H9 (cell line): ENCODE data around the gene CCR7. TPM values are rescaled to one million over a fixed set of nuclear protein-coding genes. Genes with fewer than 3 reads are reported as not detected.

Source experiments
- DNase-seq: peaks from one replicate; pipeline ENCODE4 v3.0.0-alpha.2; 2017
- H2AFZ ChIP-seq: one replicate; pipeline ENCODE4 v1.6.1; 2013; ENCODE audit warnings: mild to moderate bottlenecking, low read length, control low read depth, moderate library complexity
- H2AK5ac ChIP-seq: 2 replicates; pipeline ENCODE4 v1.6.1; 2013; ENCODE audit warnings: low read length, control low read depth, mixed read lengths; ENCODE audit not compliant: insufficient read length
- H2BK120ac ChIP-seq: one replicate; pipeline ENCODE4 v1.6.1; 2013; ENCODE audit warnings: low read depth, mild to moderate bottlenecking, low read length, control low read depth, inconsistent platforms; ENCODE audit not compliant: poor library complexity, severe bottlenecking
- H2BK12ac ChIP-seq: 2 replicates; pipeline ENCODE4 v1.6.1; 2013; ENCODE audit warnings: low read length, control low read depth, mixed read lengths, low read depth; ENCODE audit not compliant: insufficient read length
- H2BK15ac ChIP-seq: 2 replicates; pipeline ENCODE4 v1.6.1; 2013; ENCODE audit warnings: low read depth, low read length, control low read depth
- H2BK20ac ChIP-seq: one replicate; pipeline ENCODE4 v1.6.1; 2013; ENCODE audit warnings: low read depth, mild to moderate bottlenecking, low read length, control low read depth, inconsistent platforms; ENCODE audit not compliant: poor library complexity, severe bottlenecking
- H2BK5ac ChIP-seq: 2 replicates; pipeline ENCODE4 v1.6.1; 2013; ENCODE audit warnings: low read length, control low read depth, mixed read lengths; ENCODE audit not compliant: insufficient read length
- H3K14ac ChIP-seq: 2 replicates; pipeline ENCODE4 v1.6.1; 2013; ENCODE audit warnings: low read length, control low read depth; ENCODE audit not compliant: insufficient read depth
- H3K18ac ChIP-seq: 2 replicates; pipeline ENCODE4 v1.6.1; 2013; ENCODE audit warnings: low read depth, mild to moderate bottlenecking, mixed read lengths, low read length, control low read depth; ENCODE audit not compliant: insufficient read length
- H3K23ac ChIP-seq: 2 replicates; pipeline ENCODE4 v1.6.1; 2013; ENCODE audit warnings: low read length, control low read depth, mixed read lengths, low read depth; ENCODE audit not compliant: insufficient read length
- H3K23me2 ChIP-seq: 2 replicates; pipeline ENCODE4 v1.6.1; 2013; ENCODE audit warnings: low read depth, mild to moderate bottlenecking, mixed read lengths, low read length, control low read depth; ENCODE audit not compliant: insufficient read length, poor library complexity, severe bottlenecking
- H3K27ac ChIP-seq: 2 replicates; pipeline ENCODE4 v1.5.1; 2013; ENCODE audit warnings: low read length, control low read depth, mixed read lengths, low read depth; ENCODE audit not compliant: insufficient read length
- H3K27me3 ChIP-seq: 2 replicates; pipeline ENCODE4 v1.6.1; 2013; ENCODE audit warnings: low read length, control low read depth, inconsistent platforms; ENCODE audit not compliant: insufficient read depth
- H3K4ac ChIP-seq: 2 replicates; pipeline ENCODE4 v1.6.1; 2013; ENCODE audit warnings: low read depth, mild to moderate bottlenecking, control low read depth, inconsistent platforms, low read length, moderate library complexity
- H3K4me1 ChIP-seq: 2 replicates; pipeline ENCODE4 v1.6.1; 2013; ENCODE audit warnings: low read length, control low read depth, inconsistent platforms; ENCODE audit not compliant: insufficient read depth
- H3K4me2 ChIP-seq: 2 replicates; pipeline ENCODE4 v1.6.1; 2013; ENCODE audit warnings: low read length, control low read depth, mixed read lengths; ENCODE audit not compliant: insufficient read length, insufficient read depth
- H3K56ac ChIP-seq: 2 replicates; pipeline ENCODE4 v1.6.1; 2013; ENCODE audit warnings: low read depth, mild to moderate bottlenecking, mixed read lengths, low read length, control low read depth; ENCODE audit not compliant: insufficient read length
- H3K79me1 ChIP-seq: 2 replicates; pipeline ENCODE4 v1.6.1; 2013; ENCODE audit warnings: low read depth, mild to moderate bottlenecking, moderate library complexity, low read length, control low read depth, inconsistent platforms; ENCODE audit not compliant: insufficient read depth, poor library complexity, severe bottlenecking
- H3K79me2 ChIP-seq: 2 replicates; pipeline ENCODE4 v1.6.1; 2013; ENCODE audit warnings: low read length, control low read depth, inconsistent platforms; ENCODE audit not compliant: insufficient read depth
- H3K9ac ChIP-seq: 2 replicates; pipeline ENCODE4 v1.6.1; 2013; ENCODE audit warnings: low read length, control low read depth, mixed read lengths; ENCODE audit not compliant: insufficient read length; ENCODE audit errors: extremely low read depth
- H3K9me3 ChIP-seq: one replicate; pipeline ENCODE4 v1.6.1; 2013; ENCODE audit warnings: low read depth, low read length, inconsistent platforms; ENCODE audit not compliant: control insufficient read depth
- H3T11ph ChIP-seq: one replicate; pipeline ENCODE4 v1.6.1; 2013; ENCODE audit warnings: mild to moderate bottlenecking, low read length, control low read depth, inconsistent platforms
- H4K20me1 ChIP-seq: one replicate; pipeline ENCODE4 v1.6.1; 2013; ENCODE audit not compliant: control insufficient read depth, insufficient read length, insufficient read depth
- H4K5ac ChIP-seq: 2 replicates; pipeline ENCODE4 v1.6.1; 2013; ENCODE audit warnings: low read depth, mild to moderate bottlenecking, mixed read lengths, low read length, control low read depth; ENCODE audit not compliant: insufficient read length
- H4K8ac ChIP-seq: replicated peaks from 2 replicates; pipeline ENCODE4 v1.6.1; 2013; ENCODE audit warnings: low read length, control low read depth, mixed read lengths, low read depth; ENCODE audit not compliant: insufficient read length
- H4K91ac ChIP-seq: 2 replicates; pipeline ENCODE4 v1.6.1; 2013; ENCODE audit warnings: low read depth, mild to moderate bottlenecking, moderate library complexity, mixed read lengths, low read length, control low read depth; ENCODE audit not compliant: insufficient read length
- H3K27ac Mint-ChIP-seq, 3 experiments: 2 replicates in 2 of 3; 3 replicates in 1 of 3; pipeline ENCODE4 v1.8.0; 2020 to 2021; ENCODE audit warnings: mixed read lengths in 3 of 3, mild to moderate bottlenecking in 1 of 3, moderate library complexity in 1 of 3
- H3K27me3 Mint-ChIP-seq: 2 replicates; pipeline ENCODE4 v1.8.0; 2021; ENCODE audit warnings: low read depth, mild to moderate bottlenecking, moderate library complexity, mixed read lengths
- H3K36me3 Mint-ChIP-seq, 3 experiments: 2 replicates in 2 of 3; 3 replicates in 1 of 3; pipeline ENCODE4 v1.8.0; 2020 to 2021; ENCODE audit warnings: low read depth in 3 of 3, mixed read lengths in 3 of 3; ENCODE audit not compliant: insufficient read depth in 1 of 3
- H3K4me1 Mint-ChIP-seq, 2 experiments: 2 replicates each; pipeline ENCODE4 v1.8.0; 2020; ENCODE audit warnings: mixed read lengths in 2 of 2
- H3K4me3 Mint-ChIP-seq, 2 experiments: 2 replicates in 1 of 2; 3 replicates in 1 of 2; pipeline ENCODE4 v1.8.0; 2020 to 2021; ENCODE audit warnings: mild to moderate bottlenecking in 2 of 2, mixed read lengths in 2 of 2, moderate library complexity in 1 of 2
- H3K9me3 Mint-ChIP-seq, 2 experiments: 2 replicates in 1 of 2; 3 replicates in 1 of 2; pipeline ENCODE4 v1.8.0; 2020; ENCODE audit warnings: mild to moderate bottlenecking in 2 of 2, mixed read lengths in 2 of 2, moderate library complexity in 1 of 2
- WGBS: extraction: QIAGEN DNeasy Blood & Tissue Kit; methylation state at CpG from one replicate; pipeline ENCODE4 v1.1.7; 2013; ENCODE audit warnings: missing lambda C conversion rate, low lambda C conversion rate, mixed read lengths; ENCODE audit not compliant: insufficient read length; ENCODE audit errors: extremely low coverage; 5-methylcytosine and 5-hydroxymethylcytosine counted together
- total RNA-seq: library from RNA; stranded (reverse); gene quantifications from 2 replicates; pipeline ENCODE4 v1.2.1, GENCODE V29; 2021
- TF ChIP-seq, protein P1 (sequence below): fragments of 200-600 bp; sonication (generic); conservative IDR thresholded peaks from 3 replicates; pipeline ENCODE4 v1.8.0; 2021; ENCODE audit warnings: antibody characterized with exemption, mild to moderate bottlenecking

CCR7 gene
- total RNA-seq, 1 experiment from 2014 or later = 0.31 TPM

DNA sequence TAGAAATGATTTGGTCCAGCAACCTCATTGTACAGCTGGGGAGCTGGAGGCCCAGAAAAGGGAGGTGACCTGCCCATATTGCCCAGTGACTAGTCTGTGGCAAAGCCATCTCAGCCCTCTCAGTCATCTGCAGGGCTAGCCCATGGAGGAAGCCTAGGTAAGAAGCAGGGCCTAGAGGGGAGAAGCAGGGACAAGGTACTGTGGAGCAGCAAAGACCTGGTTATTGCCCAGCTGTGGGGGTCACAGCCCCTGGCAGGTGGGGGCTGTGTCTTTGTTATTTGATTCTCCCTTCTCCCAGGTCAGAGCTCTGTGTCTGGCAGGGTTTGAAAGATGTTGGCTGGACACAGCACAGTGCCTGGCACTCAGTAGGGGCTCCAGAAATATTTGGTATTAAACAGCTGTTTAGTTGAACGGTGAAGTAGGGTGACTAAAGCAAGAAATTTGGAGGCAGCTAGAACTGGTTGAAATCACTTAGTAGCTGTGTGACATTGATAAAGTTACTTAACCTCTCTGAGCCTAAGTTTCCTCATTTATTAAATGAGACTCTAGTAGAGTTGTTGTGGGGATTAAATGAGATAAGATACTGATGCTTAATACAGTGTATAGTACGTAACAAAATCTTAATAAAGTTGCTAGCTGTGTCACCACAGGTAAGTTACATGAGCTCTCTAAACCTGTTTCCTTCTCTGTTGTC, 17.3 kb downstream of the CCR7 start:
- Histone ChIP-seq H2AK5ac (no peak overlapping the region), H4K20me1 (no peaks in the 10 kb centered on the region), H3K4ac (no peak overlapping the region), H3K23ac (no peak overlapping the region), H3K14ac (no peak overlapping the region), H3K79me1 (no peaks in the 10 kb centered on the region), H2BK12ac (no peak overlapping the region), H3K18ac (no peak overlapping the region), H3K27me3 (no peaks in the 10 kb centered on the region), H4K91ac (no peak overlapping the region), H2AFZ (no peak overlapping the region), H2BK5ac (no peak overlapping the region), H3K79me2 (no peaks in the 10 kb centered on the region), H3K56ac (no peak overlapping the region), H3K23me2 (no peaks in the 10 kb centered on the region), H3K27ac (no peak overlapping the region), H2BK120ac (no peak overlapping the region), H4K8ac (no peak overlapping the region), H3K4me2 (no peak overlapping the region), H3K9ac (no peak overlapping the region), H3K9me3 (no peaks in the 10 kb centered on the region), H2BK20ac (no peak overlapping the region), H3K4me1 (no peaks in the 10 kb centered on the region; the same call in 1 of the 2 replicates), H2BK15ac (no peak overlapping the region), H4K5ac (no peak overlapping the region), H3T11ph (no peak overlapping the region)
- H3K4me3 Mint-ChIP-seq = no peak overlapping the region
- H3K27ac Mint-ChIP-seq = 0 out of 7 replicates have a peak overlapping the region, but pooled peaks of 1 of the 3 experiments have one; percentile 44
- peaks cover 15 to 28% of the 10 kb centered on the region in 2 experiments for H3K4me1 Mint-ChIP-seq
- H3K36me3 Mint-ChIP-seq = no peaks in the 10 kb centered on the region
- H3K9me3 Mint-ChIP-seq = peaks cover 0 to 3% of the 10 kb centered on the region in 2 experiments; a peak in 1 of 5 replicates
- no CpG with 5 or more reads among the region's 2 CpGs for WGBS
- DNase-seq = no peak
- TF ChIP-seq, protein P1, sequence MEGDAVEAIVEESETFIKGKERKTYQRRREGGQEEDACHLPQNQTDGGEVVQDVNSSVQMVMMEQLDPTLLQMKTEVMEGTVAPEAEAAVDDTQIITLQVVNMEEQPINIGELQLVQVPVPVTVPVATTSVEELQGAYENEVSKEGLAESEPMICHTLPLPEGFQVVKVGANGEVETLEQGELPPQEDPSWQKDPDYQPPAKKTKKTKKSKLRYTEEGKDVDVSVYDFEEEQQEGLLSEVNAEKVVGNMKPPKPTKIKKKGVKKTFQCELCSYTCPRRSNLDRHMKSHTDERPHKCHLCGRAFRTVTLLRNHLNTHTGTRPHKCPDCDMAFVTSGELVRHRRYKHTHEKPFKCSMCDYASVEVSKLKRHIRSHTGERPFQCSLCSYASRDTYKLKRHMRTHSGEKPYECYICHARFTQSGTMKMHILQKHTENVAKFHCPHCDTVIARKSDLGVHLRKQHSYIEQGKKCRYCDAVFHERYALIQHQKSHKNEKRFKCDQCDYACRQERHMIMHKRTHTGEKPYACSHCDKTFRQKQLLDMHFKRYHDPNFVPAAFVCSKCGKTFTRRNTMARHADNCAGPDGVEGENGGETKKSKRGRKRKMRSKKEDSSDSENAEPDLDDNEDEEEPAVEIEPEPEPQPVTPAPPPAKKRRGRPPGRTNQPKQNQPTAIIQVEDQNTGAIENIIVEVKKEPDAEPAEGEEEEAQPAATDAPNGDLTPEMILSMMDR = no peak
- no peaks in the 10 kb centered on the region; the same call in 1 of the 2 replicates for H3K27me3 Mint-ChIP-seq
